Astrocyte of the spinal cord (primary cell): Measurements from ENCODE around the gene ADGRL2.

Source experiments
- DNase-seq: peaks from one replicate; pipeline ENCODE4 v3.0.0; 2011; ENCODE audit warnings: low read depth, low spot score
- H3K4me3 ChIP-seq: 2 replicates; pipeline ENCODE4 v1.5.1; 2011; ENCODE audit warnings: low read depth, mild to moderate bottlenecking, low read length, moderate library complexity
- CTCF ChIP-seq: IDR thresholded peaks from 2 replicates; pipeline ENCODE4 v1.5.1; 2012; ENCODE audit warnings: low read depth, mild to moderate bottlenecking, low read length, inconsistent platforms
- in situ Hi-C: cut with HindIII; loops from 2 replicates; pipeline ENCODE4 v1.10.0; 2017; ENCODE audit warnings: low sequenced_read_pairs

The ADGRL2 gene

GRCh38 chr1:81950591-81951244 lies 150.0 kb downstream of the ADGRL2 start:
- no peak overlapping the region for H3K4me3 ChIP-seq
- in situ Hi-C loops, result no loop called here
- TF ChIP-seq CTCF, result no peak
- DNase-seq, result no peak

GRCh38 chr1:81954534-81955020 lies 153.8 kb downstream of the ADGRL2 start:
- no peak for DNase-seq
- no peak overlapping the region for H3K4me3 ChIP-seq
- no peak for TF ChIP-seq CTCF
- in situ Hi-C loops, result no loop called here

GRCh38 chr1:81967951-81968350 lies 167.2 kb downstream of the ADGRL2 start:
- TF ChIP-seq CTCF, result no peak
- no peak overlapping the region for H3K4me3 ChIP-seq
- DNase-seq, result no peak
- in situ Hi-C loops, result no loop called here

GRCh38 chr1:81970416-81970815 lies 169.7 kb downstream of the ADGRL2 start:
- no peak for TF ChIP-seq CTCF
- no peak overlapping the region for H3K4me3 ChIP-seq
- no peak for DNase-seq
- in situ Hi-C loops, result no loop called here

GRCh38 chr1:81974222-81974841 lies 173.6 kb downstream of the ADGRL2 start:
- in situ Hi-C loops, result no loop called here
- no peak for TF ChIP-seq CTCF
- no peak for DNase-seq
- H3K4me3 ChIP-seq, result no peak overlapping the region

GRCh38 chr1:81974883-81975555 lies 174.3 kb downstream of the ADGRL2 start:
- no peak for DNase-seq
- in situ Hi-C loops, result no loop called here
- no peak for TF ChIP-seq CTCF
- no peak overlapping the region for H3K4me3 ChIP-seq
